ENCODE measurements around the gene RDX.
"Not testable (repeated sequence)": the region's sequence is repeated elsewhere in the genome, so short reads cannot be mapped to it uniquely, and the experiment has no call there.

Gene RDX

DNA sequence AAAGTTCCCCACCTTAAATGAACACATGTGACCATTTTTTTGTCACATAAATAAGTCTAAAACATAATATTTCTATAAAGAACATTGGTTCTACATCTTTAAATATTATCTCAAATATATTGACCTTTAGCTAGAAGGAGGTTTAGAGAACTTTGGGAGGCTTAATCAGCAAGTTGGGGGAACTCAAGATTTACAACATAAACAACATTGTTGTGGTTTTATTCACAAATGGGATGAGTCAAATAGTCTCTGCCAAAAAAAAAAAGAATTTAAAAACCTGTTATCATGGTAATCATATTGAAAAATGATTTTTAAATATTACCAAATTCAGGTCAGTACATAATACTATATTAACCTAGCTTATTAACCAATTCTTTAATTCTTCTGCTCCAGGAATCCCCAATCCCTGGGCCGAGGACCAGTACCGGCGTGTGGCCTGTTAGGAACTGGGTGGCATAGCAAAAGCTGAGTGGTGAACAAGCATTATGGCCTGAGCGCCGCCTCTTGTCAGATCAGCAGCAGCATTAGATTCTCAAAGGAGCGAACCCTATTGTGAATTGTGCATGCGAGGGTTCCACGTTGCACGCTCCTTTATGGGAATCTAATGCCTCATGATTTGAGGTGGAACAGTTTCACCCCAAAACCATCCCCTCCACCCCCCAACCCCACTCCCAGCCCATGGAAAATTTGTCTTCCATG is 98.2 kb downstream of the RDX start:
- no peak for DNase-seq

DNA sequence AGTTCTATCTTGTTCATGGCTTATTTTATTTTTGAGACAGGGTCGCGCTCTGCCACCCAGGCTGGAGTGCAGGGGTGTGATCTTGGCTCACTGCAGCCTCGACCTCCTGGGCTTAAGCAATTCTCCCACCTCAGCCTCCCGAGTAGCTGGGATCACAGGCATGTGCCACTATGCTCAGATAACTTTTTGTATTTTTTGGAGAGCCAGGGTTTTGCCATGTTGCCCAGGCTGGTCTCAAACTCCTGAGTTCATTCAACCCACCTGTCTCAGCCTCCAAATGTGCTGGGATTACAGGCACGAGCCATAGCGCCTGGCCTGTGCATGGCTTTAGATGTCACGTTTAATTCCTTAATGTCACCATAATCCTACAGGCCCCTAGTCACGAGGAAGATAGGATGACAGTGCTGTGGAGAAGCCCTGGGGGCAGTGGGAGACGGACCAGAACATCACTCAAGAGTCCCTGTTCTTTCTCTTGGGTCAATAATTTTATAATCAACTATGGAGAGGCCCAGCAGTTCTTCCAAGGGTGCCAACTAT is 99.5 kb downstream of the RDX start:
- no peak for DNase-seq

- DNase-seq: no peak
These were observed 100.1 kb downstream of the RDX start for GRCh38 chr11:110196241-110196754.

- DNase-seq: not testable (repeated sequence)
These were observed 102.1 kb downstream of the RDX start for GRCh38 chr11:110194211-110194766.

GRCh38 chr11:110192604-110193282 is 103.7 kb downstream of the RDX start:
- DNase-seq: not testable (repeated sequence)

GRCh38 chr11:110190885-110191284 is 105.5 kb downstream of the RDX start:
- no peak for DNase-seq

DNA sequence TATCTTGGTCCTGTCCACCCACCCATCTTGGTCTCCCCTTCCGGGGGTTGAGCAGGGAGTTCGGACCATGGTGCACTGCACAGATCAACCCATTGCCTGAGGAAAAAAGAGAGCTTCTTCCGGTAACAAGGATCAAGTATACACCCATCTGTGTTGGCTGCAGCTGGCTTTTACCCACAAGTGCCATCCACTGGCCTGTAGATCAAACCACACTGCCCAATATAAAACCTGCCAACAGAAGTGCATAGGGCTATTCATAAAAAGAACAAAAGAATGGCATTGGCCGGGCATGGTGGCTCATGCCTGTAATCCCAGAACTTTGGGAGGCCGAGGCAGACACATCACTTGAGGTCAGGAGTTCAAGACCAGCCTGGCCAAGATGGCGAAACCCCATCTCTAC is 108.7 kb downstream of the RDX start:
- DNase-seq: no peak

DNA sequence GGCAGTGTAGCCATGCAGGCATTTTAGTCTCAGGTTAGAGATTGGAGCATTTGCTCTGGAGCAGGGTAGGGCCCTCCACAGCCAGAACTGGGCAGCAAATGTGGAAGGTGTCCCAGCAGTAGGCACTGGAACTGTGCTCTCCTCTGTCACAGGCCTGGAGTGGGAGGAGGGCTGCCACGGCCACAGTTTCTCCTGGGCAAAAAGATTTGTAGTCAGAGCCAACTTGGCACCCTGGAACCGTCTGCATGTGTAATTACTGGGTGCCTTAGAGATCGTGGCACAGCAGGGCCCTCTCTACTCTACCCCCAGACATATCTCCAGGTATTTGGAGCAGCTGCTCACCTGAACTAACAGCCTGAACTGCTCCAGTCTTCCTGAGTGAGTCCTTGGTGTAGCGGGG is 109.5 kb downstream of the RDX start:
- no peak for DNase-seq

DNA sequence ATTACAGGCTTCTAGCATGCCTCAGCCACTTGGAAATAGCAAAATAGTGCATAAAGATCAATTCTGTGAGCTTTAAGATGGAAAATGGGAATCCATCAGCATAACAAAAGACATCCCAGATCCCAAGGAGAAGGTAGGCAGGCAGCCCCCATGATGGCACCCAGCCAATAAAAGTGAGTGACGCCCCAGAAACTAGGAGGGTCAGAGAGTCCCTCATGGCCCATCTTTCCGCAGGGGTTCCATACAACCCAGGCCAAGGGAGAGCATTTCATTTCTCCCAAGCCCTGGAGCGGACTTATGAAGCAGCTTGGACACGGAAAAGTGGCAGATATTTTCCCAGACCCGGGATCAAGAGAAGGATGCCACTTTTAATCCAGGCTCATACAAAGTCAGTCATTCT is 110.0 kb downstream of the RDX start:
- no peak for DNase-seq

DNA sequence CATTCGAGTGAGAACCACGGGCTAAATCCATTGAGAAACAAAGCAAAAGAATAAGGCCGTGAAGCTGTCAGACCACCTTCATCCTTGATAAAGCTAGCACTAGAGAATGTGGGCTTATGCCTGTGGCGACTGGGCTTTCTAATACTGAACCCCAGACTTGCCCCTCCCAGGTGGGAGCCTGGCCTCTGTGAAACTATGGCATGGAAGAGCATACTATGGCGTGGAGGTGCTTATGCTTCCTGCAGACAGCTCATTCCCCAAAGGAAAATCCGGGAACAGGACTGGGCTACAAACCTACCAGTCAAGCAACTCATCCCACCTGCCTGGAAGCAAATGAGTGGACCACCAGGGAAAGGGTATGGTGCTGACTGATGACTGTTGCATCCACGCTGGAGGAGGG is 110.8 kb downstream of the RDX start:
- no peak for DNase-seq

DNA sequence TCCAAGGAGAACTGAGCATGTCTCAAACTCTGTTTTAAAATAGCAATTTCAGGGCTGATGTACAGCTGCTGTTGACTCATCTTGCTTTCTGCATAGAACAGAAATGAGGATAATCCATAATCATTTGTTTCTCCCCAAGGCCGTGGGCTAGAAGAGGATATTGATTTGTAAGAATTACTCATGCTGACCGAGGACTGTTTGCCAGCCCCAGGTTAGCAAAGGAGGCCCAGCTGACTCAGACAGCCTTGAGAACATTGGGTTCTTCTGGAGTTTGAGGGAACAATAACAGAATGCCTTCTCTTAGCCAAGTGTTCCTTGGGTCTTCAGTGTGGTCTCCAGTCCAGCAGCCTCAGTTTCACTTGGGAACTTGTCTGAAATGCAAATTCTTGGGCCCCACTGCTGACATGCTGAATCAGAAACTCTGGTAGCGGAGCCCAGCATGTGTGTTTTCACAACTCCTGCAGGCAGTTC is 111.3 kb downstream of the RDX start:
- no peak for DNase-seq

DNA sequence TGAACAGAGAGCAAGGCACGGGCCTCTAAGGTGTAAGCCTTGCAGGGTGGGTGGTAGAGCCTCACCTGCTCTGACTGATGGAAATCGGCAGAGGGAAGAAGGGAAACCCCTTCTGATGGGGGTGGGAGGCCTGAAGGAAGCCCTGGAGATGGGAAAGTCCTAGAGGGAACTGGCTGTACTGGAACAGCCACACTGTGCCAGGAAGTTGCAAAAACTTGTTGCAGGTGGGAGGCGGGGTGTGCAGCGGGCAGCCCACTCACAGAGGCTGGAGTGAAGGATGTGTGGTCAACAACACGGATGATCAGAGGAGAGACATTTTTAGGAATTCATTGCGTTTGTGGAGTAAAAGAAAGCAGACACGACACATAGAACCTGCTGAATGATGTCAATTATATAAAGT is 112.0 kb downstream of the RDX start:
- no peak for DNase-seq

- DNase-seq: no peak
These were observed 113.5 kb downstream of the RDX start for GRCh38 chr11:110182886-110183285.

GRCh38 chr11:110179064-110179463 is 117.3 kb downstream of the RDX start:
- no peak for DNase-seq

- no peak for DNase-seq
These were observed 119.3 kb downstream of the RDX start for GRCh38 chr11:110177086-110177456.

DNA sequence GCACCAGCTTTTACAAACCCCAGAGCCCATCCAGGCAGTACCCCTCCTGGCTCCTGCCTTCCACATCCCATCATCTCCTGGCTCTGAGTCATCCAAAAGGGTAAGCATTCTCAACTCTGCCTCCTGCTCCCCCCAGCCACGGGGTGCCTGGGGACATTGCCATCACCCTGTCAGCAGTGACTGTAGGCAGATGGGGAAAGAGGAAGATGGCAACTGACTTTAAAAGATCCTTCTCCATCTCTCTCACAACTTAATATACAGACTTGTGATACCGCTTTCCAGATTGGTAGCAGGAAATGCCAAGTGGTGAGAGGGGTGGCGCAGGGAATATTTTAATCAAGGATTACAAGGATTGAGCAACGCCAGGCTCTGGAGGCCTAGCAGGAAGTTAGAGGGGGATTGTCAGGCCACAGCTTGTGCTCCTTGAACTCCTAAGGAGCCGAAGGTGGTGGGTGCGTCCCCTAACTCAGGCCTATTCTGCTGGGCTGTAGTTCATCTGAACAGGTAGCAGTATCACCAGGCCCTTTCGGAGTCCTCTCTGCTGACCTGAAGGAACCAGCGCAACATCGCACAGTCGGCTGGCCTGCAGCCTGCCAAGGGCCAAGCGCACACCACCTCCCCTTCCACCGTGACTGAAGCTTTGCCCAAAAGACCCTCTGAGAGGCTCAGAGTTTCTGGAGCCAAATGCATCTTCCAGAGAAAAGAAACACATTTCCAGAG is 119.9 kb downstream of the RDX start:
- DNase-seq: no peak

DNA sequence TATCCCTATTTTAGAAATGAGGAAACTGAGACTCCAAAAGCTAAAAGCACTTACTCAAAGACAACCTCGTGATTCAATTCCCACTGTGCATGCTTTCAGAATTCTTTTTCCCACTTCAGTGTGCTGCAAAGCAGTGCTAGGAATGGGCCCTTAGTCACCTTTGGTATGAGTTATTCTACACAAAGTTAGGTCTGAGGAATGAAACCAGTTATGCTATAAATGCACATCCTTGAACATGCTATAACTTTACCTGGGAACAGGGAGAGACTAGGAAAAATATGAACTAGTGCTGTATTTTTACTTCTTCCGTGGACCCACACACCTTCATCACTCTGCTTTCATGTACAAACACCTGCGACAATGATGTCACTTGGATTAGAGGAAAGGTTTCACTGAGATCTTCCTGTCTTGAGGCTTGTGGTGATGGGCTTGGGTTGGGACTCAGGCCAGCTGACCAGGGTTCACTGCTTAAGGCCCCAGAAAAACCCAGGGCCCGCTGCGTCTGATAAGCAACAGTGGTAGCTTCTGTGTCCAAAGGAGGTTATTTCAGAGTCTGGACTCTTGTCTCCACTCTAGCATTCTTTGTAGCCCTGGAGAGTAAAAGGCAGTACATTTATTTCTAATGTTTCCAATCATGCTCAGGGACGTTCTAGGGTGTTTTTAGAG is 121.6 kb downstream of the RDX start:
- no peak for DNase-seq

DNA sequence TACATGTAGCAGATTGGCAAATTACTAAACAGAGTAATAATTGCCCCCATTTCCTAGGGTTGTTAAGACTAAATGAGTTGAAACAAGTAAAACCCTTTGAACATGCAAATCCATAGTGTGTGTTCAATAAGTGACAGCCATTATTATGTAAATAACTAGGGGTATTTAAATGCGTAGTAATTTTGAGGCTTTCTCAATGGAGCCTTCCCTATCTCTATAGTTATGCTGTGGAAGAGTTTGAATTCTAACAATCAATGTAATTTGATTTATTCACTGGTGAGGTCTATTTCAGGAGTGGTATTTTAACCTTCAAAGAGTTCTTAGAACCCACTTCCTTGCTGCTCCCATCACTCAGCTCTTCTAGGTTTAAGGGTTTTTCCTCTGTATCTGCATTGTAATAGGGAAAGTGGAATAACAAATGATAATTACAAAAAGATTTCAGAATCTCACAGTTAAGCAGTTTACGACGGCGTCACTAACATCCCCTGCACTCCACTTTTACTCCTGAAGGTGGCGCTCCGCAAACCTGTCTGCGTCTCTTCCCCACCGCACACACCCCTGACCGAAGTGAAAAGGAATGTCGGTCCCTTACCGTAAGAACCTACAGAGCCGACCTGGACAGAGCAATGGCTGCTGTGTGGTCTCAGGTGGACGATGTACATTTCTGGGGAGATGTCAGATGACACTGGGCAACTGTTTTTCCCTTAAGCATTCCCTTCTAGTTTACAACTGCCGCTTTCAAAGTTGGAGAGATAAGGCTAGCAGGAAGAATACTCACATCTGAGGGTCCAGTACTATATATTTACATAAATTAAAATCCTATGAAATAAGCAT is 122.4 kb downstream of the RDX start:
- DNase-seq: peak; percentile 56

- DNase-seq: no peak
These were observed 123.8 kb downstream of the RDX start for GRCh38 chr11:110172468-110173065.

DNA sequence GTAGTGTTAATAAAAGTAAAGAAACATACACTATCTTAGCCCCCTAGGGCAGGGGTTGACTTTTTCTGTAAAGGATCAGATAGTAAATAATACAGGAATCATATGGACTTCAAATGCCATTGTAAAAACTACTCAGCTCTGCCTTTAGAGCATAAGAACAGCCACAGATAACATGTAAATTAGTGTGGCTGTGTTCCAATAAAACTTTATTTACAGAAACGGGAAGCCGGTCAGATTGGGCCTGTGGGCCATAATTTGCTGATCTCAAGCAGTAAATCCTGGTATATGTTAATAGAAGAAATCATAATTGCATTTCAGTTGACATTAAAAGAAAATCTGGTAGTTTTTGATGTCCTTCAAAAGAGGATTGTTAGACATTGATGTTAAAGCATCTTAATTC is 126.7 kb downstream of the RDX start:
- no peak for DNase-seq
